NCI-H510A treated with DMSO at 0.1 percent for 48 hours (cell line): Measurements from ENCODE around the gene HOXA7.

Experiments
- DNase-seq: peaks from one replicate; lab custom pipeline; 2025; lab: John Stamatoyannopoulos, UW

HOXA7 gene

DNA sequence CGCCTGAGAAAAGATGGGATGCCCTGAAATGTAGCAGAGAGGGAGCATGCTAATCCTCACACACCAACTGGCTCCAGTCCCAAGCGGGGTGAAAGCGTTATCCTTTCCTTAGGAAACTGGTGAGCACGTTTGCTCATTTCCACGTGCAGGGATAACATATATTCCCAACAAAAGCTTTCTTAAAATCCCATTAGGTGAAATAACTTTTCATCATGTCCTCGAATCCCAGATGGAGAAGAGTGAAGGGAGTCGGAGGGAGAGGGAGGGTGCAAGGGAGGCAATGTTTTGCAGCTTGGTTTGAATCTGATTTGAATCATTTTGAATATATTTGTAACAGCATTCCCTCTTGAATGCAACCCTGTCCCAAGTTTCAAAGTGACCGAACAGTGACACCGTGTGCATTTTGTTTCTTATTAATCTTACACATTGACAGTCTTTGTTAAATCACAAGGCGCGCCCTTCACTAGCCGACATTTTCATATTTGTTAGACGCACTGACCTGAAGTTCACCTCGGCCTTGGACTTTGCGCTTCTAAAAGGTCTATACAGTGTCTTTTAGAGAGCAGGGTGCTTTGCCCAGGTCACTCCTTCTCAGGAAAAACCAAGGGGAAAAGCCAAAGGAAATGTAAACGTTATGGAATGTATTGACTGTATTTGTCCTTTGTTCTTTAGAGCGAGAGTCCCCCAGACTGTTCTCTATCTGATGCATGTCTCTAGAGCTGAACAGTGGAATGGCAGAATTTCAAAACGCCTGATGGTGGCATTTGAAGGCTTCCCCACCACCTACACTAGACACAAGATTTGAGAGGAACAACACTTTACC, 22.9 kb downstream of the HOXA7 start:
- no peak for DNase-seq

DNA sequence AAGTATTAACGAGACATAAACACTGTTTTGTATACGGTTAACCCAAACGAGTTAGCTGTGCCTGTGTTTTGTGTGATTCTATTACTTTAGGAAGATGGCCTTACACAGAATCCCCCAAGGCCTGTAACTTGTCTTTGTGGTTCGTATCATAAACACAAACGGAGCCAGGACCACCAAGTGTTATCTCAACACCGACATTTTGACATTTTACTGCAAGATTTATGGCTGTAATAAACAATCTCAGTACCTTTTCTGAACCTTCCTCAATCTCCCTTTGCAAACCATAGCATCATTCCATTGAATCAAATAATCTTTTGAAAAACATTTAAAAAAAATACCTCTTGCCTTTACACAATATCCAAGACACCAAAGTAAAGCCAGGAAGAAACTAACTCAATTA, 23.5 kb downstream of the HOXA7 start:
- DNase-seq = no peak

- no peak for DNase-seq
Measured at GRCh38 chr7:27132214-27132613, 24.3 kb downstream of the HOXA7 start.

DNA sequence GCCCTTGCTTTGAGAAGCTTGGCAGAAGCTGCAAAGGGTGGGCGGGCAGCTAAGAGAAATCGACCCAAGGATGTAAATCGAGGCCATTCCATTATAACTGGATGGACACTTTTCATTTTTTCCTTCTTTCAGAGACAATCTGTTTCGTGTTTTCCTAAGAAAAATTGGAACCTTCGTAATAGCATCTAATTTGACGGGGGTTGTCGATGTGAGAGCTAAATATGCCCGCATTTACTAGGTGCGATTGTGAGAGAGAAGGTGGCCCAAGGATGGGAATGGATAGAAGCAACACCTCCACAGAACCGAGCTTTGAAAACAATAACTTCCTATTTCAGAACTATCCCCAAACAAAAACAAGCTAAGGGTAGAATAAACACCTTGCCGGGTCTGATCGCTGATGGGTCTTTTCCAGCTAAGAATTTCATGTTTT, 25.1 kb downstream of the HOXA7 start:
- no peak for DNase-seq

- peak; percentile 76 for DNase-seq
Measured at GRCh38 chr7:27130540-27131389, 25.7 kb downstream of the HOXA7 start, which contains the start of gene HOXA4. Gene HOXA4, minus strand, starts transcription at chr7:27130757. Its CDS starts 24 bp downstream, at chr7:27130733.

DNA sequence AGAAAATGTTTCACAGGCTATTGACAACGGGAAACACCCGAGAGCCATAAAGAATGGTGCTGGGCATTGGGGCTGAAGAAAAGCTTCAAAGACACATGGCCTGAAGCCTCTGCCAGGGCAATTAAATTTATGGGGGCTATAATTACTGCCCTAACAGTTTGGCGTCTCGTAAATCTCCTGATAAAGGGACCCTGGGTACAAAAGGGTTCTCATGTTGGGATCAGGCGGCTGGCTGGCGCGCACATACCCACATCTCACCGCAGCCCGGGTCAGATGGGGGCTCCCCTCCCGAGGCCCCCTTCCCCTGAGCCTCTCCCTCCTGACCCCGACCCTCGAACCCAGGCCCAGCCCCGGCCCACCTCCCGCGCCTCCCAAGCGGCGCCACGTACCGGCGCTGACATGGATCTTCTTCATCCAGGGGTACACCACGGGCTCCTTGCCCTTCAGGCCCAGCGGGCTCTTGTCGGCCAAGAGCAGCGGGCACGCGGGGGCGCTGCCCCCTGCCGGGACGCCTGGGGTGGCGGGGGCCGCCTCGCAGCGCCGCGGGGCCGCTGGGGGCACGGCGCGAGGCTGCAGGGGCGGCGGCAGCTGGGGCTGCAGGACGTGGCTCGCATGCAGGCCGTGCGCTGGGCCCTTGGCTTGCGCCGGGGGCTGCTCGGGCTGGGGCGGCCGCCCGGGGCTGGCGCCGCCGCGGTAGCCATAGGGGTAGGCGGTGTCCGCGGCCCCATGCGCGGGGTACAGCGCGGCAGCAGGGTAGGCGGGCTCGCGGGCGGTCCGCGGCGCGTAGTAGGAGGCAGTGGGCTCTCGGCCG, 26.5 kb downstream of the HOXA7 start:
- DNase-seq = no peak

DNA sequence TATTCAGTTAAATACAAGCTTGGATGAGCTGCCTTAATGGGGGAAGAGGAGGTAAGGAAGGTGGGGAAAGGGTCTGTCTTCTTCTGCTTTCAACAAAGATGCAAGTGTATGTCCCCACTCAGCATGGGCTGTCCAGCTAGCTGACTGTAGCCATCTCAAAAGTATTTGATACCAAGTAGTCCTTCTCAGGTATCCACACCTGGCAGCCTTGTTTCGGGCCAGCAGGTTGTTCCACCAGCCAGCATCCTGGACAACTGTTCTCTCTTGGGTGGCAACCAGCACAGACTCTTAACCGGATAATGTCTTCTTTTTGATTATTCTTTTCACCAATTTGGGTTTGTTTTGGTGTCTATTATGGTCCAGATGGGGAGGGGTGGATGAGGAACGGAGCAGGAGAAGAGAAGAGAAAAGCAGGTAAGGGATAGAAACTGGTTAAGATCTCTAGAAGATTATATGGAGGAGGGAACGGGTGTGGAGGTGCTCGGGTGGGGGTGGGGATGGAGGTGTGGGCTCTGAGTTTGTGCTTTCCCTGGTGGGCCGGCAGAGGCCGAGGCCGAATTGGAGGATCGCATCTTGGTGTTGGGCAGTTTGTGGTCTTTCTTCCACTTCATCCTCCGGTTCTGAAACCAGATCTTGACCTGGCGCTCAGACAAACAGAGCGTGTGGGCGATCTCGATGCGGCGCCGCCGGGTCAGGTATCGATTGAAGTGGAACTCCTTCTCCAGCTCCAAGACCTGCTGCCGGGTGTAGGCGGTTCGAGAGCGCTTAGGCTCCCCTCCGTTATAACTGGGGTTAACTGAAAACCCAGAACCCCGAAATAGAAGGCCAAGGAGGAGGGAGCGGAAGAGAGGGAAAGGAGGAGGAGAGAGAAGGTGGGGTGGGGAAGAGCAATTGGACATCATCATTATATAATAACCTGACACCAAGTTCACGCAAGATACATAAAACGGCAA, 27.4 kb downstream of the HOXA7 start:
- no peak for DNase-seq

- DNase-seq = no peak
Measured at GRCh38 chr7:27128034-27128433, 28.4 kb downstream of the HOXA7 start.

DNA sequence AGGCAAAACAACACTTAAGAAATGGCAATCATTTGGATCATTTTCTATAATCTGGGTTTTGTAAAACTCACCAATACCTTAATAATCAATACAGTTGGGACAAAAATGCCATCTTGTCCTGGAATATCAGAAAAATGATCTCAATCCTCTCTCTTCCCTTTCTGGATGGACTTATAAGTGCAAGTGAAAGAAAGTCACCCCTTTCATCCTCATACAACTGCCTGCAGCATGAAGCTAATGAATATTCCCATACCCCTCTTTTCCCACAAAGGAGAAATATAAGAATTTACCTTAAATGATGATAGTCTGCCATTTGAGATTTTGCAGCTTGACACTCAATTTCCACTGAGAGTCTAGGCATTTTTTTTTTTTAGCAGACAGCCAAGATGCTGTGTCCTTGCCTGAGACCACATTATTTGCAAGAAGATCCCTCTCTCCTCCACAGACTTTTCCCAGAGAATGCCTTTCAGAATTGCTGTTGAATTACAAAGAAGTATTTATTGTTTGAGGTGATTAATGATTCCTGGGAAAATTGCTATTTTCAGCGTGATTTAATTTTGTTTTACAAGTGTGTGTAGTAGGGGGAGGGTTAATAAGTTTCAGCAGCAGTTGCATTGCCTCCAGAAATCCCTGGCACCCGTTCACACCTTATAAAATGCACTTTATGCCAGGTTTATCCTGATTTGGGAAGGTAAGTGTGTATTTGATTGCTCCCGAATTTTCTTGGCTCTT, 29.7 kb downstream of the HOXA7 start:
- no peak for DNase-seq

- DNase-seq = no peak
Measured at GRCh38 chr7:27125986-27126394, 30.5 kb downstream of the HOXA7 start.

DNA sequence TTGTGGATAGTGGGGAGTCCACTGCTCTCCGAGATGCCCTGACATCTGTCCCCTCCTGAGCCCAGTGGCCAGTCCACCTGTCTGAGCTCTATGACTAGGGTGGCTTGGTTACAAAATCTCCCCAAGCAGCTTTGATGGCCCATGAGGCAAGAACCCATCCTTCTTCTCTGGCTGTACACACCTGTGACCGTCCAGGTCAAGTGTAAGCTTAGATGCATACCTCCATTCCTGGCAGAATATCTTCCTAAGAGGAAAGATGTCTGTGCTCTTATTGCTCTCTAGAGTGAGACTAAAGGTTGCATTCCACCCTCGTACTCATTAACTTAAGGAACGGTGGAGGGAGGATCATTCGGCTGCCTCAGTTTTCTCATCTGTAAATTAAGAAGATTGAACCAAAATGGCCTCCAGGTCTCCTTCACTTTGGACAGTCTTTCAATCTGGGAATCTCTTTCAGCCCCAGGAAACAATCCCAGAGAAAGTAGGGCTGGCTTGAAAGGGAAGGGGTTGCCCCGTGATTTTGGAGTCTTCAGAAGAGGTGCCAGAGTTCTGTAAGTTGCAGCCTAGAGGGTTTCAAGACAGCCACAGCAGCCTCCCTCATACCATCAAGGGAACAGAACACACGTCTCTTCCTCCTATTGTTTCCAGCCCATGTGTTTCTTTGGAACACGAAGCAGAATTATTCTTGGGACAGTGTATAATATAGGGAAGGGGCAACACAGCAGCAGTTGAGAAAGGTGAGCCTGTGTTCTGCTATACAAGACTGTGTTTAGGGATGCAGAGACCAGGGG, 31.4 kb downstream of the HOXA7 start:
- no peak for DNase-seq

- no peak for DNase-seq
Measured at GRCh38 chr7:27124096-27124901, 32.2 kb downstream of the HOXA7 start.

DNA sequence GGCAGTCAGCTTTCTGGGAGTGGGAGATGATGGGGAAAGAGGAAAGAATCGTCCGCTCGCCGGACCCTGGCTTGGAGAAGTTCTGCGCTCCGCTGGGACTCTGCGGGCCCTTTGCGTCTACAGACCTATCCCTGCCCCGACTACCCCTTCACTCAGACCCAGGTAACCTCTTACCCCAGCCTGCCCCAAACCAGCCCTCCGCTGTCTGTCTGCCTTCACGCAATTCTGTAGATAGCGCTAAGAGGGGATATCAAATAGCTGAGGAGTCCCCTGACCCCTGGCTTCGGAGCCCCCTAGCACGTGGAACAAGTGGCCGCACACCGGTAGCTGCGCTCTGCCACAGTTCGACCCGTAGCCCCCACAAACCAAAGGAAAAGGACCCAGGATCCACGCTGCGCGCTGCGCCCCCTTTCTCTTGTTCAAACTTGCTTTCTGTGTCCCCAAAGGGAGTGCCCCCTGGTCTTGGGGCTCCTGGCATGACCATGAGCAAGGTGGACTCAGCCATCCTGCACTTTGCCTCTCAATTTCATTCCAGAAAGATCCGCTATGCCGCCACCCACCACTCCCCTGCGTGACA, 32.9 kb downstream of the HOXA7 start:
- no peak for DNase-seq

DNA sequence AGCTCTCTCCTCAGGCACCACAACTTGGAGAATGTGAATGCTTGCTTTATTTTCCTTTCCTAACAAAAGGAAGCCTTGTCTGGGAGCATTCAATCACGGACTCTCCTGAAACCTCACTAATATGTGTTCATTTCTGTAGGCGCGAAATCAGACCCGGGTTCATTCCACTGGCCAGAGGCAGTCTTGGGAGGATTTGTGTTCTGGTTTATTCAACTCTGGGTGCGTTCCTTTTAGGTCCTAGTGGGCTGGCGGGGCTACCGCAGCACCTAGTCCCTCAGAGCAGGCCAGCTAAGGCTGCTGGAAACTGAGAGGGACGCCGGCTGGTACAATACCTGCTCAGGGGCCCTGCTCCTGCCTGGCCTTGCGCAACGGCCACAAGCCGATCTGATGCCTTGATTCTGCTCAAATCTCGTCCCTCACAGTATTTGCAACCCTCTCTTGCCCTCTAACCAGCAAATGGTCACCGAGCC, 33.4 kb downstream of the HOXA7 start:
- no peak for DNase-seq

GRCh38 chr7:27122077-27122910, 34.2 kb downstream of the HOXA7 start:
- no peak for DNase-seq

- no peak for DNase-seq
Measured at GRCh38 chr7:27121684-27122076, 34.8 kb downstream of the HOXA7 start.

DNA sequence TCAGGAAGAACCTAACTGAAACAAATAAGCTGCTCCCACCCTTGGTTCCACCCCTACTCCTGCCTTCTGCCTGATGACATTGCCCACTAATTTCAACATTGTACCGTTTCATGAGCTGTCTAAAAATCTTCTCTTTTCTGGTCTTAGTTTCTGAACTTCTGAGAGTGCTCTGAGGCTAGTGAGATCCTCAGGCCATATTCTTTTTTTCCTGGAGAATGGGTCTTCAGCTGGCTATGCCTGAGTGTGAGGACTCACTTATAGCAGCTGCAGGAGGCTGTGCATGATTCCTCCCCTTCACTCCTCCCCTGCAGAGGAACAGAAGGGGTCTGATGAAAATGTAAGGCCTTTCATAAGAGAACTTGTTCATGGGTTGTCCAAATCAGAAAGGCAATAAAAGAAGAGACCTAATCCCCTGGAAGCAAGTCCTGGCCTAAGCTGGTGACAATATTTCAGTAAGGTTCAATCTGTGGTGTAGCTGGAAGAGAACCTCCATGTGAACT, 37.0 kb downstream of the HOXA7 start:
- DNase-seq = no peak
